Cerebellar nuclear complex (tissue), 1 donor: ENCODE measurements around the gene HOOK2.

Experiments
- DNase-seq, 2 experiments: peaks; one replicate each; lab custom pipeline; 2025; lab: John Stamatoyannopoulos, UW

The HOOK2 gene

DNA sequence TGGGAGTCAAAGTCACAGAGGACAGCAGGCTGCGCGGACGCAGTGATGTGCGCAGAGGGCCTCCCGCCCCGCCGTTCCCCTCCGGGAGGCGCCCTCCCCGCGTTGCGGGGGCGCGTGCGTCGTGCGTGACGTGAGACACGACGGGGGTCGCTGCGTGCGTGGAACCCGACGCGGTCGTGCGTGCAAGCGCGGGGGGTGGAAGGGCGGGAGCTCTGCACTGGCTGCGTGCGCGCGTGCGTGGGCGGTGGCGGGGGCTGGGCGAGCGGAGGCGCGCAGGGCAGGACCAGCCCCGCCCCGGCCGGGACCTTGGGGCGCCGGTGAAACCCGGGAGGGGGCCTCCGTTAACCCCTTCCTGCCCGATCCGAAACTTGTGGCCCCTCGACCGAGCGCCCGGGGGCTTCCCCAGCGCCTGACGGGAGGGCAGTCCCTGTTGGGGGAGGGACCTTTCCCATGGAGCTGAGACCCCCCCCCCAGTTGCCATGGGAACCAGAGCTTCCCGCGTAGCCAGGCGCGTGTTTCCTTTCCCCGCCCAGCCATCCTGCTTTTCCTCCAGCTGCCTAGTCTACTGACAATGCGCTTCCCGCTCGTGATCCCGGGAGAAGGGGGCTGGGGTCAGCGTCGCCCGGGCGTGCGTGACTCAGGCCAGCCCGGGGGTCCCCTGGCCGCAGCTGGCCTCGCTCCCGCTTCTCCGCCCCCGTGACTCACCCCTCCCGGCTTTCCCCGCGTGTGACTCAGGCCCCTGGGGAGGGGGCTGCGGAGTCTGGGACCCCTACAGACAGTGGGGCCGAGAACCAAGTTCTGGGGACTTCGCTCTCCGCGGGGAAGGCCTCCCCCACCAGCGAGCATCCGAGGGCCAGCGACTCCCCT lies 7.3 kb upstream of the HOOK2 start:
- peak; percentile 52 to 73 for DNase-seq

- DNase-seq: no peak
Observed at GRCh38 chr19:12782174-12782423, 6.7 kb upstream of the HOOK2 start.

DNA sequence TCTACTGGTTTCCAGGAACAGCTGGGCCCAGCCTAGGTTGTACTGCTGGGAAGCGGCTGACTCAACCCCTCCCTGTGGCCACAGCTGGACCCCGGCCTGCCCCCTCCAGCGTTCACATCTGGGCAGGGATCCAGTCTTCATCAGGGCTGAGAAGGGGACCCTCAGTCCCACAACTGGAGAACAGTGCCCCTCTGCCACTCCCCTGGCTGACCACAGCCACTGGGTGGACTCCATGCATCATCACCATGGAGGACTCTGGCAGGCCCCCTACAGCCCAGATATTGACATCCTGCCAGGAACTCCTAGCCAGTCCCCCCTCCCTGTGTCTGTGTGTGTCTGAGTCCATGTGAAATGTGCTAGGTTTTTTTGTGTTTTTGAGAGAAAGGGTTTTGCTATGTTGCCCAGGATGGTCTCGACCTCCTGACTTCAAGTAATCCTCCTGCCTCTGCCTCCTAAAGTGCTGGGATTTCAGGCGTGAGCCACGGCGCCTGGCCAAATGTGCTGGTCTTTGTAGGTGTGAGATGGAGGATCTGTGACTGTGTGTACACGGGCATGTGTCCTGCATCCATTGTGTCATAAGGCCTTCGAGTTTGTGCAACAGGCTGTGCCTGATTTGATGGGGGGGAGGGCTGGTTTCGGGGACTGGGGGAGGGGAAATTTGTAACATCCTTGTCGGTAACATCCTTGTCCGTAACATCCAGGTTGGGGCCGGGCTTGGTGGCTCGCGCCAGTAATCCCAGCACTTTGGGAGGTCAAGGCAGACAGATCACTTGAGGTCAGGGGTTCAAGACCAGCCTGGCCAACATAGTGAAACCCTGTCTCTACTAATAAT lies 4.0 kb upstream of the HOOK2 start:
- DNase-seq: no peak

- no peak for DNase-seq
Observed at GRCh38 chr19:12778905-12779161, 3.5 kb upstream of the HOOK2 start.

- no peak for DNase-seq
Observed at GRCh38 chr19:12778017-12778904, 2.9 kb upstream of the HOOK2 start.

DNA sequence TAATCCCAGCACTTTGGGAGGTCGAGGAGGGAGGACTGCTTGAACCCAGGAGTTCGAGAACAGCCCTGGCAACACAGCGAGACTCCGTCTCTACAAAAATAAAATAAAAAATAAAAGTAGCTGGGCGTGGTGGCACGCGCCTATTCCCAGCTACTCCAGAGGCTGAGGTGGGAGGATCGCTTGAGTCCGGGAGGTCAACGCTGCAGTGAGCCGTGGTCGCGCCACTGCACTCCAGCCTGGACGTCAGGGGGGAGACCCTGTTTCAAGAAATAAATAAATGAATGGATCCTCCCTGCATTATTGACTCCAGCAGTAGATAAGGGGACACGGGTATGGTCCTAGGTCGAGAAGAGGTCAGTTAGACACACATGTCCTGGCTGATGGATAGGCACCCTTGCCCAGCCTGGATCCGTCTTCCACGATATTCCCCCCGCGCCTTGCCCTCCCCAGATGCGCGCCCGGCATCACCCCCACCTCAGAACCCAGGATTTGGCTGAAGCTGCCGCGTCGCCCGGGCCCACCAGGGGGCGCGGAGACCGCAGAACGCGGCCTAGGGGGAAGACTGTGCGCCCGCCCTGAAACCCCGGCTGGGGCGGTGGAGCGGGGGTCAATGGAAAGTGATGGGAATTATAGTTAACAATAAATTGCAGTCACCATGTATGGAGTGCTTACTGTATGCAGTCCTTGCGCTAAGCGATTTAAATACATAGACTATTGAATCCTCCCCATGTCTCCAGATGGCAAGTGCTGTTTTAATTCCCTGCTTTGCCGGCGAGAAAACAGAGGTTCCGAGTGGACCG lies 2.1 kb upstream of the HOOK2 start:
- DNase-seq: peak in 1 of 2 experiments; percentile 33

GRCh38 chr19:12773571-12773970 lies 1.8 kb downstream of the HOOK2 start:
- DNase-seq: no peak

DNA sequence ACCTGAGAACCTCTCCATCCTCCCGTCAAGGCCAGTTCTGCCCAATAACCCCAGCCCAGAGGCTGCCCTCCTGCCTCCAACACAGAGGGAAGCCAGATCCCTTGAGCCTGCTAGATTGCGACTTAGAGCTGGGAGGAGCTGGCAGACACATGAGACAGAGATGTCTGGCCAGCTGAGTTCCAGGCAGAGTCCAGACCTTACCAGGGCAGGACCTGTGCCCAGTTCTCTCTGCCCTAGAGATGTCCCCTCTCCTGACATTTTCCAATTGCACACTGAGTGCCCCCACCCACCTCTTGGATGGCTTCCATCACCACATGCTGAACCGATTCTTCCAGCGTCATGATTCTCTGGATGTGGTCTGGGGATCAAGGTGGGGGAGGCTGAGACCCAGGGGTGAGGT lies 3.0 kb downstream of the HOOK2 start:
- no peak for DNase-seq

DNA sequence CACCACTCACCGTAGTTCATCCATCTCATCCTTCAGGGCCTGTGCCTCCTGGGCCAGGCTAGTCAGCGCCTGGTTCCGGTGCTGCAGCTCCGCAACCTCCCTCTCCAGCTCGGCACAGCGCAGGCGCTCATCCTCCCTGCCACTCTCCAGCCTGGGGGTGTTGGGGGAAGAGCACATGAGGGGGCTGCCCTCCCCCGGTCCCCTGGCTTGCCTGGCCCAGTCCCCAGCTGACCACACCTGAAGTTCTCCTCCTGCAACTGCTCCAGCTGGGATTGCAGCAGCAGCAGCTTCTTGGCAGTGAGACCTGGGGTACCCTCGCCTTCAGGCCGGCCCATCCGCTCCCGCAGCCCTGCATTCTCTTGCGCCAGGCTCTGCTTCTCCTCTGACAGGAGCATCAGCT lies 4.4 kb downstream of the HOOK2 start:
- no peak for DNase-seq

DNA sequence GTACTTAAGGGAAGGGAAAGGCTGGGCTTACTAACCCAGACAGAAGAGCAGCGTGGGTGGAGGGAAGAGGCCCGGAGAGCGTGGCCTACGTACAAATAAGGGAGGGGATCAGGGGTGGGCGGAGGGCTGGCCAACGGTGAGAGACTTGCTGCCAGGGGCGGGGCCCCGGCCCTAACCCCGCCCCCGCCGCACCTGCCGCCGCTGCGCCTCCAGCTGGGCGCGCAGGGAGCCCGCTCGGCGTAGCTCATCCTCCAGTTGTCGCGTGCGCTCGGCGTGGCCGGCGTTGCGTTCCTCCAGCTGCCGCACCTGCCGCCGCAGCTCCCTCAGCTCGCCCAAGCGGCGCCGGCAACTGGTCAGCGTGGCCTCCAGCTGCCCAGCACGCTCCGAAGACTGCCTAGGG lies 5.7 kb downstream of the HOOK2 start:
- no peak for DNase-seq

DNA sequence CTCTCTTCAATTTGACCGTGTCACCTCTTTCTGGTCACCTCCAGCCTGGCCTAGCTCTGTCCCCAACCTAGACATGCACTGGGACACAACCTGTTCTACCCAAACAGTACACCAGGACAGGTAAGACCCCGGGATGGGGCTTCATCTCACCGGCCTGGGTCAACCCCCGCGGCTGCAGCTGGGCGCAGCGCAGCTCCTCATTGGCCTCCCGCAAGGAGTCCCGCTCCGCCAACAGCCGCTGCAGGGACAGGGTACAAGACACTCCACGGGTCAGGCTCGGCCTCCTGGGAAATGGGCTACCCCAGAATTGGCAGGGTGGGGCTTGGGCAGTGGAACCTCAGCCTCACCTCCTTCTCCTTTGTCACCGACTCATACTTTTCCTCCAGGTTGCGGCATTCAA lies 7.7 kb downstream of the HOOK2 start:
- no peak for DNase-seq

- DNase-seq: no peak
Observed at GRCh38 chr19:12767150-12767549, 8.2 kb downstream of the HOOK2 start.

GRCh38 chr19:12766051-12766521 lies 9.3 kb downstream of the HOOK2 start:
- DNase-seq: no peak

GRCh38 chr19:12764698-12765097 lies 10.7 kb downstream of the HOOK2 start:
- DNase-seq: no peak

- DNase-seq: no peak
Observed at GRCh38 chr19:12763100-12763499, 12.3 kb downstream of the HOOK2 start.

GRCh38 chr19:12759686-12760085 lies 15.7 kb downstream of the HOOK2 start:
- DNase-seq: no peak

GRCh38 chr19:12757544-12758274 lies 17.6 kb downstream of the HOOK2 start:
- DNase-seq: no peak

GRCh38 chr19:12756150-12756883 lies 19.0 kb downstream of the HOOK2 start:
- DNase-seq: no peak

DNA sequence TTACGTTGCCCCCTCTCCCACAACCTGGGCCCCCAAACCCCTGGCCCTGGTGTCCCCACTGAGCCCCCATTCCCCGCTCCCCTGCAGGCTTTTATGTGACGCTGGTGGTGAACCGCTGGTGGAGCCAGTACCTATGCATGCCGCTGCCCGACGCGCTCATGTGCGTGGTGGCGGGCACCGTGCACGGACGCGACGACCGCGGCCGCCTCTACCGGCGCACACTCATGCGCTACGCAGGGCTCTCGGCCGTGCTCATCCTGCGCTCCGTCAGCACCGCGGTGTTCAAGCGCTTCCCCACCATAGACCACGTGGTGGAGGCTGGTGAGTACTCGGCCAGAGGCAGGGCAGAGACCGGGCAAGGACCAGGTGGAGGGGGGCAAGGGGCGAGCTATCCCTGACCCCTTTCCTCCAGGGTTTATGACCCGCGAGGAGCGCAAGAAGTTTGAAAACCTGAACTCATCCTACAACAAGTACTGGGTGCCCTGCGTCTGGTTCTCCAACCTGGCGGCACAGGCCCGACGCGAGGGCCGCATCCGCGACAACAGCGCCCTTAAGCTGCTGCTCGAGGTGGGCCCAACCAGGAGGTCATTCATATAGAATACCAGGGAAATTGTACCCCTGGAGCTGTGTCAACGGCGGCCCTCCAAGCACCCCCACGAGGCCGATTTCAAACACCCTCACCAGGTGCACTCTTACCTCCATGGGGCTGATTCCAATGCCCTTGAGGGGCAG lies 20.7 kb downstream of the HOOK2 start:
- DNase-seq: no peak
